NCI-H2196 (cell line): ENCODE results near the gene EPC2.
"Not testable (repeated sequence)": the region's sequence is repeated elsewhere in the genome, so short reads cannot be mapped to it uniquely, and the experiment has no call there.

ENCODE experiments used
- DNase-seq: peaks from one replicate; lab custom pipeline; 2025; ENCODE audit not compliant: unreplicated experiment; lab: John Stamatoyannopoulos, UW

The EPC2 gene

GRCh38 chr2:148721520-148721931 is 77.0 kb downstream of the EPC2 start:
- DNase-seq = no peak

- no peak for DNase-seq
These were observed 77.6 kb downstream of the EPC2 start for GRCh38 chr2:148721991-148722777.

GRCh38 chr2:148725564-148725963 is 81.0 kb downstream of the EPC2 start:
- DNase-seq = no peak

- DNase-seq = no peak
These were observed 81.7 kb downstream of the EPC2 start for GRCh38 chr2:148726228-148726627.

GRCh38 chr2:148730085-148730484 is 85.5 kb downstream of the EPC2 start:
- DNase-seq = no peak

- DNase-seq = no peak
These were observed 93.2 kb downstream of the EPC2 start for GRCh38 chr2:148737742-148738141.

- no peak for DNase-seq
These were observed 95.0 kb downstream of the EPC2 start for GRCh38 chr2:148739454-148740105.

- no peak for DNase-seq
These were observed 97.8 kb downstream of the EPC2 start for GRCh38 chr2:148742373-148742772.

- no peak for DNase-seq
These were observed 100.8 kb downstream of the EPC2 start for GRCh38 chr2:148745151-148745851.

- DNase-seq = no peak
These were observed 102.4 kb downstream of the EPC2 start for GRCh38 chr2:148746973-148747372.

GRCh38 chr2:148751907-148752306 is 107.4 kb downstream of the EPC2 start:
- no peak for DNase-seq

- no peak for DNase-seq
These were observed 108.4 kb downstream of the EPC2 start for GRCh38 chr2:148752977-148753376.

GRCh38 chr2:148754864-148755263 is 110.3 kb downstream of the EPC2 start:
- DNase-seq = no peak

GRCh38 chr2:148756292-148756975 is 111.9 kb downstream of the EPC2 start:
- no peak for DNase-seq

GRCh38 chr2:148764815-148765214 is 120.3 kb downstream of the EPC2 start:
- no peak for DNase-seq

- no peak for DNase-seq
These were observed 125.5 kb downstream of the EPC2 start for GRCh38 chr2:148770047-148770446.

GRCh38 chr2:148781544-148781943 is 137.0 kb downstream of the EPC2 start:
- no peak for DNase-seq

GRCh38 chr2:148789059-148789458 is 144.5 kb downstream of the EPC2 start:
- DNase-seq = no peak

- not testable (repeated sequence) for DNase-seq
These were observed 145.6 kb downstream of the EPC2 start for GRCh38 chr2:148790172-148790571.

- DNase-seq = no peak
These were observed 150.0 kb downstream of the EPC2 start for GRCh38 chr2:148794558-148794957.

GRCh38 chr2:148796735-148797512 is 152.4 kb downstream of the EPC2 start:
- no peak for DNase-seq
